ENCODE data around the gene CEACAM16.
A peak's percentile ranks its signal among the peaks of the same experiment; 100 is the strongest.
"Not testable (repeated sequence)": the region's sequence is repeated elsewhere in the genome, so short reads cannot be mapped to it uniquely, and the experiment has no call there.

CEACAM16 gene

GRCh38 chr19:44677019-44677811, 21.7 kb upstream of the CEACAM16 start:
- DNase-seq: peak; percentile 76

GRCh38 chr19:44680536-44680935, 18.4 kb upstream of the CEACAM16 start:
- no peak for DNase-seq

- DNase-seq: no peak
Observed at GRCh38 chr19:44681992-44682790, 16.8 kb upstream of the CEACAM16 start.

- DNase-seq: no peak
Observed at GRCh38 chr19:44682807-44683206, 16.1 kb upstream of the CEACAM16 start.

GRCh38 chr19:44683434-44684210, 15.3 kb upstream of the CEACAM16 start:
- DNase-seq: no peak

GRCh38 chr19:44684396-44684795, 14.6 kb upstream of the CEACAM16 start:
- DNase-seq: not testable (repeated sequence)

GRCh38 chr19:44684892-44685863, 13.8 kb upstream of the CEACAM16 start:
- DNase-seq: peak; percentile 79

- no peak for DNase-seq
Observed at GRCh38 chr19:44685877-44686276, 13.1 kb upstream of the CEACAM16 start.

- DNase-seq: no peak
Observed at GRCh38 chr19:44686896-44687295, 12.1 kb upstream of the CEACAM16 start.

GRCh38 chr19:44687888-44688287, 11.1 kb upstream of the CEACAM16 start:
- DNase-seq: no peak

- peak; percentile 81 for DNase-seq
Observed at GRCh38 chr19:44689290-44690130, 9.4 kb upstream of the CEACAM16 start.

GRCh38 chr19:44690131-44690440, 8.9 kb upstream of the CEACAM16 start:
- DNase-seq: no peak

- no peak for DNase-seq
Observed at GRCh38 chr19:44692379-44692721, 6.6 kb upstream of the CEACAM16 start.

GRCh38 chr19:44694184-44694579, 4.8 kb upstream of the CEACAM16 start:
- peak; percentile 25 for DNase-seq

- DNase-seq: no peak
Observed at GRCh38 chr19:44696939-44697669, 1.8 kb upstream of the CEACAM16 start.

GRCh38 chr19:44697670-44698034, 1.3 kb upstream of the CEACAM16 start:
- no peak for DNase-seq

GRCh38 chr19:44700547-44700946, 1.6 kb downstream of the CEACAM16 start:
- DNase-seq: no peak

- DNase-seq: no peak
Observed at GRCh38 chr19:44701228-44701627, 2.3 kb downstream of the CEACAM16 start.

GRCh38 chr19:44702551-44703176, 3.7 kb downstream of the CEACAM16 start:
- DNase-seq: peak; percentile 33

GRCh38 chr19:44703336-44704078, 4.6 kb downstream of the CEACAM16 start:
- DNase-seq: no peak
